ENCODE data around the gene ASAP3.

The ASAP3 gene

DNA sequence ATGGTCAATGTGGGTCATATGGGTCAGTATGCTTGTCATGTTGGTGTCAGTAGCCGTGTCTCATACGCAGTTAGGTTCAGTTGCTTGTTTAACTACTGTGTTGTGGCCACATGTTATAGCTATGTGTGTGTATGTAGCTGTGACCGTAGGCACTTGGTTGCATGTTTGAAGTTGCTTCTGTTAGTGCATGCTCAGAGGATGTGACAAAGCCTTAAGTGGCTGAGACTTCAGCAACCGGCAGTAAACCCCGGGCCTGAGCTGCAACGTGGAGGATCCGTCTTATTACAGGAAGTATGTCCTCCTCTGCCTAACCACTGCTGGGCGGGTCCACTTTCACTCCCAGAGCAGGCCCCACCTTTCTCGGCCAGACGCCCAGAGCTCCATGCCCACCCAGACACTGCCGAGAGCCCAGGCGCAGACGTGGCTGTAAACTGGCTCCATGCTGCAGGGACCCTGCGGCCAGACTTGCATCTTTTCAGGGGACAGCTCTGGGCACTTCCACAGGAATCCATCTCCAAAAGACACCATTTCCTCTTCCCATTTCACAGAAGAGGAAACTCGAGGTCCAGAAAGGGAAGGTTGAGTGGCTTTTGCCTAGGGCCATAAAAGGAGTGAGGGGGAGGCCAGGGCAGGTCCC, 61.6 kb downstream of the ASAP3 start:
- peak; percentile 92 for DNase-seq

DNA sequence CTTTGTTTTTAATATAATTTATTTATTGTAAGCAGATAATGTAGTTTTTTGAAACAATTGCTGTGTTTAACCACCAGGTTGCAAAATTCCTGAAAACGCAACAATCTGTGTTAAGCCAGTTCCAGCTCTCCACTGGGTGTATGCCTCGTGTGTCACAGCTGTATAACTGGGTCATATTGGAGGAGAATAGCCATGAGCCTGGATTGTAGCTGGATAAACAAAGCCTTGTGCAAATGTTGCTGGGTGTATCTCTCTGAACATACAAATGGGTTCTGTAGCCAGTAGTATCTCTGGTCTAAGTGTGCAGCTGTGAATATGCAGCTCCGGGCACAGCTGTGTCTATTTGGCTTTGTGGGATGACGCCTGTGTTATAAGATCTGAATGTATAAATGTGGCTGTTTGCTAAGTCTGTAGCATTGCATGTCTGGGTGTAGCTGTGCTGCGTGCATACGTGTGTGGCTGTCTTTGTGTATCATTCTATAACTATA, 62.2 kb downstream of the ASAP3 start:
- peak; percentile 47 for DNase-seq

DNA sequence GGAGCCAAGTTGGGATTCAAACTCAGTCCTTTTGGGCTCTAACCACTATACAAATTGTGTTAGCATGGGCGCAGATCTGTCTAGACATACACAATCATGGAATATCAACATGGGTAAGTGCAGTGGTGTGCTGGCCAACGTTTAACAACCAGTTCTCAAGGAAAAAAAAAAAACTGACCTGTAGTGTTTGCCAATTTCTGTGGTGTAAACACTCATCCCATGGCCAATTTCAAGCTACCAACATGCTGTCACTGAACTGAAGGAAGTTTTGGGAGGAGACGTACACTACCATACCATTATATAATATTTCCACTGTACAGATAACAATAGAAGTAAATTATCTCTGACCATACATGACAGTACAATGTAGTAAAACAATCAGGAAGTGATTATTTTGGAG, 62.6 kb downstream of the ASAP3 start:
- no peak for DNase-seq

DNA sequence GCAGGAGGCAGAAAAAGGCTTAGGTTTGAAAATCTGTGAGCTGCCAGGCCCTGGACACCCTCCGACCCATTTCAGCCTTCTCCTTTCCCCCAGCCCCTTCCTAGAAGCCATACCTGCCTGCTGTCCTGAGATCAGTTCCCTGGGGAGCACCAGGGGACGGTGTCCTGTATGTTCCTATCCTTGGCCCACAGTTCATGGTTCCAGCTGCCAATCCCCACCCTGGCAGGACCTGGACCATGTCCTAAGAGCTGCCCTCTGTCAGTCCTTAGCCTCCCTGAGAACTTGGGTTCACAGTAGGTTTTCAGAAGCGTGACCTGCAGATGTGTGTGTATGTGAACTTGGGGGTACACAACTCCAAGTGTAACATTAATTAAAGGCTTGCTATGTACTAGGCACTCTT, 63.2 kb downstream of the ASAP3 start:
- no peak for DNase-seq

DNA sequence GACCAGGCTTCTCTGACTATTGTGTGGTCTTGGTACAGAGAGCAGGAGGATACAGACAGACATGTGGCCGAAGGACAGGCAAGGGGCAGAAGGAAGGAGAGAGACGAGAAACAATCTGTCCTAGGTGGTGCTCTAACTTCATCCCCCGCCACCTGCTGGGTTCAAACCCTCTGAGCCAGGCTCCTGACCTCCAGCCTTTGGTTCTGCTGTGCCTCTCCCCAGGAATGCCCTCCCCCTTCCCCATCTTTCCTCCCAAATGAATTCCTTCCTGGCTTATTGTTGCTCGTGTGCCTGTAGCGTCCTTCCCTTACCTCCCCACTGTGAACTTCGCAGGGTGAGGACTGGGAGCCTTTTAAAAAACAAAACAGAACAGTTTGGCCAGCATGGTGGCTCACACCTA, 64.8 kb downstream of the ASAP3 start:
- no peak for DNase-seq

- peak; percentile 63 for DNase-seq
Observed at GRCh38 chr1:23417570-23417969, 66.4 kb downstream of the ASAP3 start.

DNA sequence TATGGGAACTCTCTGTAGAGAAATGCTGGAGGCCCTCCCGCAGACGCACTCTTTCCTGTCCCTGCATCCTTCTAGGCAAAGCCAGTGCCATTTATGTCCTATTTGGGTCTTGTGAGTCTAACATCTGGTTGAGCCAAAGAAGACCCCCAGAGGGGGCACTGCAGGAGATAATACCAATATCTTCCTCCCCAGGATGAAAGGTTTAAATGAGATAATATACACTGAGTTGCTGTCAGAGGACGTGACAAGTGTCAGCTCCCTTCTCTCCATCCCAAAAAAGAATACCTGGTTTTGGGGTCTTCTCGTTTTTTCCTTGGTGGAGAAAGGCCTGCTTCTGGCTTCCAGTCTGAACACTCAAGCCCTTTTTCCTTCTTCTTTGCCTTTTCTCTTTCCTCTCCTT, 67.0 kb downstream of the ASAP3 start:
- no peak for DNase-seq

GRCh38 chr1:23408797-23409290, 75.1 kb downstream of the ASAP3 start:
- no peak for DNase-seq

DNA sequence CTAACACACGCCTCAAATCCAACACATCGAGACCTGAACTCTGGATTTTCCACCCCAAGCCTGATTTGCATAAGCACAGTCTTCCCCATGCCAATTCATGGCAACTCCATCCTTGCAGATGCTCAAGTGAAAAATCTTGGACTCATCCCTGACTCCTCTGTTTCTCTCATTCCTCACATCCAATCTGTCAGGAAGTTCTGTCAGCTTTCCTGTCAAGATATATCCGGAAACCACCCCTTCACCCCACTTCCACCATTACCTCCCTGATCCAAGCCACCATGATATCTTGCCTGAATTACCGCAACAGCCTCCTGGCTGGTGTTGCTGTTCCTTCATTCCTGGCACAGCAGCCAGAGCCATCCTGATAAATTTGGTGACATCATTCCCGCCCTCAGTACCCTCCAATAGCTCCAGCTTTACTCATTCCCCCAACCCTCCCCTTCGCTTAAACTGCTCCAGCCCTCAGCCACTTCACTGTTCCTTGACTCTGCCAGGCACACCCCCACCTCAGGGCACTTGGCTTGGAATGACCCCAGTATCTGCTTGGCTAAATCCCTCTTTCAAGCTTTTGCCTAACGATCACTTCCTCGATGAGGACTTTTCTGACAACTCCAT, 76.9 kb downstream of the ASAP3 start:
- DNase-seq, result no peak

DNA sequence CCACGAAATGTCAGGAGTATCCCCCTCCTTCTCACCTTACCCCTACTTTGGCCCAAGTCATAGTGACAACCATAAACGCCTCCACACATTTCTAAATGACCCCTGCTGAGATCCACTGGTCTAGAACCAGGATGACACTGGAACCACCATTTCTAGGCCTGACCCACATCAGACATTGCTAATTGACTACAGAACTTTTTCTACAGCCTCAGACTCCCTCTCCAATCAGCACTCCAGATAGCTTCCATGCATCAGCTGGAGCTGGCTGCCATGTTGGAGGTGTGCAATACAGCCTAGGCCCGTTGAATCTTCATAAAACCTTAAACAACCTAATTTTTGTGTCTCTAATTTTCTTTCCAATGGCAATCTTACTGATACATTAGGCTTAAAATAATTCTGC, 78.0 kb downstream of the ASAP3 start:
- no peak for DNase-seq

DNA sequence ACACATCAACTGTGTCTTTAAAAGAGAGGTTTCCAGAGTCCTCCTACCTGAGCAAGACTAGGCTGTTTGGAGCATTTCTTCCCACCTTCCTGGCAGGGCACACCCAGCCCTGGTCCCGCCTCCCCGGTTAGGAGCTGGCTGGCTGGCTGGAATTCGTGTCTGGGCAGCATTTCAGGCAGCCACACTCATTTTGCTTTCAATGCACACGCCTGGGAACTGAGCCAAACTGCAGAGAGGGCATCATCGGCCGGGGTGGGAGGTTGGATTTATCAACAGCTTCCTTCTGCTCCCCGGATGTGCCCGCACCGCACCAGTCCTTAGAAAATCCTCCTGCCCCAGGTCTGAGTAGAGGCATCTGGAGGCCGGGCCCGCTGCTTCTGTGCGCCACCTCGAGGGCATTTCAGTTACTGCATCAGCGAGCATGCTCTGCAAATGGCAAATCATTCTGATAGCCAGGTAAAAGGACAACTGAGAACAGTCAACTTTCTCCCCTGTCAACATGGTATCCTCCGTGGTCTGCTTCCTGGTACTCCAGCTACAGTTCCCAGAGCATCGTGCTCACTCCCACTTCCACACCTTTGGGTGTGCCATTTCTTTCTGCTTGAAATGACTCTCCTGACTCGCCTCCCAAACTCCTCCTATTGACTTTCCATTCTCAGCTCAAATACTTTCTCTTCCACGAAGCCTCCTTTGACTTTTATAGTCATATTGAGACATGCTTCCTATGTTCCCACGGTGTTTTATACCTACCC, 80.1 kb downstream of the ASAP3 start:
- peak; percentile 96 for DNase-seq

- DNase-seq, result no peak
Observed at GRCh38 chr1:23403355-23403734, 80.6 kb downstream of the ASAP3 start.

- DNase-seq, result peak; percentile 48
Observed at GRCh38 chr1:23403038-23403336, 81.0 kb downstream of the ASAP3 start.

DNA sequence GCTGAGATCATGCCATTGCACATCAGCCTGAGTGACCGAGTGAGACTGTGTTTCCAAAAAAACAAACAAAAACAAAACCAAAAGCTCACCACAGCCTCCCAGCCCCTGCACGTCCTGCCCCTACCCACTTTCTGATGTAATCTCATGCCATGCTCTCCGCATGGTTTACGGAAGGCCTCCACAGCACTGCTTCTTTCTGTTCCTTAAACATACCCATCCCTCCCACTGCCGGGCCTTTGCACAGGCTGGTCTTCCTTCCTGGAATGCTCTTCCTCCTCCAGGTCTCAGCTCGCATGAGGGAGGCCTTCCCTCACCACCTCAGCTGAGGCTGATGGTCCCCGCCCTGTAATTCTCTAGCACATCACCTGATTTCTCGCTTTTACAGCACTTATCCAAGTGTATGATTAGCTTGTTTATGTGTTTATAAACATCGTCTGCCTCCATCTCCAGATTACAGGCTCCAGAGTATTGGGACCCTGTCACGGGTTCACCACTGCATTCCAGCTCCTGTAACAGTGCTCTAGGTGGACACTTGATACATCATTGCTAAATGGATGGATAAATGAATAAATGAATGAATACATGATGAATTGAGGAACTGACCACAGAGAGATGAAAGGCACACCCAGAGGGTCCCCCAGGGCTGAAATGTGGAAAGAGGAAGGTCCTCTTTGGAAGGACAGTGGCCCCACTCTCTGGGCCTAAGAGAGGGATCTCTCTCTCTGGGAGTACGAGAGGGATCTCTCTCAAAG, 81.5 kb downstream of the ASAP3 start:
- DNase-seq, result peak; percentile 31

GRCh38 chr1:23401313-23401712, 82.7 kb downstream of the ASAP3 start:
- no peak for DNase-seq

DNA sequence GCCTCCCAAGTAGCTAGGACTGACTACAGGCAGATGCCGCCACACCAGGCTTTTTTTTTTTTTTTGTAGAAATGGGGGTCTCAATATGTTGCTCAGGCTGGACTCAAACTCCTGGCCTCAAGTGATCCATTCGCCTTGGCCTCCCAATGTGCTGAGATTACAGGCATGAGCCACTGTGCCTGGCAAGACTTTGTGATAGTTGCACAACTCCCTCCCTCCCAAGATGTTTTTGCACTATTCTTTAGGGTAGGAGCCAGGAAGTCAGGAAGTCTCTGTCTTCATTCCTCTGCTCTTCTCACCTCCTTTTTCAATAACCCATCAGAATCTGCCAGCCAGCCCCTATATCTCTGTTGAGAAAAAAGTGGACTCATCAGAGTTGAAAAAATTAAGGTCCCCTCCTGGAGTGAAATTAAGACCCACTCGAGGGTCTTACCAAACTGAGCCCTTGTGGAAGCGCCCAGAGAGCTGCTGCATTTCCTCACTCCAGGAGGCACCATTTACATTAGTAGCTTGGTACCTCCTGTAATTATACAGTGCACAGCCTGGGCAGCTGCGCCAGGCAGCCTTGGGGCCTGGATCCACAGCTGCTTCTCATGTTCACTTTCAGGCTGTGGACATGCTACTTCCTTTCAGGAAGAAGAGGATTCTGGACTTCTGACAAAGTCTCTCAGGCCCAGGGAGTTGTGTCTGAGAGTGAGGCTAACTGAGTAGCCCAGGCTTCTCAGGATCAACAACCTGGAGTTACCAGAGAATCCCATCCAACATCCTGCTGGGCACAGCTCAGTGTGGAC, 83.5 kb downstream of the ASAP3 start:
- DNase-seq, result no peak

- DNase-seq, result no peak
Observed at GRCh38 chr1:23399229-23399628, 84.8 kb downstream of the ASAP3 start.

- no peak for DNase-seq
Observed at GRCh38 chr1:23397908-23398307, 86.1 kb downstream of the ASAP3 start.

DNA sequence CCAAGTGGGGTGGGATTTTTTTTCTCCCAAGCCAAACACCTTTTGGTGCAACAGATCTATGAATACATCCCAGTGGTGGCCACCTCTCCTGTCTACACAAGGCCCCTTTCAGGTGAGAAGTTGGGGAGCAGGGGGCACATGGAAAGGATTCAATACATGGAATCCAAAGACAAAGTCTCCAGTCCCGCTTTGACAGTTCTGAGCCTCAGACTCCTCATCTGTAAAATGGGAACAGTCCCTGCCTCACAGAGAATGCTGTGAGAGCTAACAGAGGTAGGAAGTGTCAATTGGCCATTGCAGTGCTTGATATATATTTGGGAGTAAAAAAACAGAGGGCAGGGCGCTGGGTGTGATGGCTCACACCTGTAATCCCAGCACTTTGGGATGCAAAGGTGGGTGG, 87.6 kb downstream of the ASAP3 start:
- DNase-seq, result no peak

DNA sequence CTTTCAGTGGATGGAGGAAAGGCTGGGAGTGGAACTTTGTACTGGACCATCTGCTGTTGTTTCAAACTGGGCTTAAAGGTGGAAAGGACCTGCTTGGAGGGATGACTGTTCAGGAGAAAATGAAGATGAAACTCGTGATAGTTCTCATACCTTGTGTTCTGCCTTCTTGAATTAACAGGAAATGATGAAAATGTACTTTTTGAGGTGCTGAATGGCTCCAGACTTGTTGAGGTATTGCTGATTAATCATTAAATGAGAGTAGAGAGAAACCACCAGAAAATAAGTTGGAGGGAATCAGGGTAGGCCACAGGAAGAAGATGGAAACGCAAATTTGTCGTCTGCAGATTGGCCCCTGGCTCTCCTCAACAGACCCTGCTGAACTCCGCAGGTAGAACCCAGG, 88.1 kb downstream of the ASAP3 start:
- no peak for DNase-seq

DNA sequence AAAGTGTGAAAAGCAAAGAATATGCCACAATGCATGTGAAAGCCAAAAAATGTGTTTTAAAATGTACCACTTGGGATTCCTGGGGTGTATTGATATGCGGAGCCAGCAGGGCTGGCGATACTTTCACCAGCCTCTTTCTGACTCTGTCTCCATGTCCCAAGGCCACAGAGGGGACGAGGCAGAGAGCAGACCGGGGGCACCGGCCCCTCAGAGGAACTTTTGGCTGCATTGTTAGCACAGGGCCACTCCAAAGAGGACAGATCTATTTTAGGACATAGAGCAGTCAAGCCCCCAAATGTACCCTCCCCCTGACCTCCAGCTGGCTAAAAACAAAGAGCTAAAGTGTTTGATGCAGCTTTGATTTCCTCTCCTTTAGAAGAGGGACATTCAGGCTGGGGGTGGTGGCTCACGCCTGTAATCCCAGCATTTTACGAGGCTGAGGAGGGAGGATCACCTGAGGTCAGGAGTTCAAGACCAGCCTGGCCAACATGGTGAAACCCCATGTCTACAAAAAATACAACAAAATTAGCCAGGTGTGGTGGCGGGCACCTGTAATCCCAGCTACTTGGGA, 88.7 kb downstream of the ASAP3 start:
- DNase-seq, result no peak

- no peak for DNase-seq
Observed at GRCh38 chr1:23394684-23395083, 89.3 kb downstream of the ASAP3 start.
